Panc1 (cell line): ENCODE measurements around the gene TENT5C. TPM values are rescaled to one million over a fixed set of nuclear protein-coding genes. Genes with fewer than 3 reads are reported as not detected.
"Not testable (repeated sequence)": the region's sequence is repeated elsewhere in the genome, so short reads cannot be mapped to it uniquely, and the experiment has no call there.

Source experiments
- ATAC-seq: fragments of 200-7000 bp; cut with Tn5 transposase; 2 replicates; pipeline ENCODE4 v1.9.1; 2020; ENCODE audit warnings: mild to moderate bottlenecking, moderate library complexity
- BruUV-seq: library from RNA; stranded (reverse); fragments of 400-500 nt; replicated peaks from 2 replicates; lab custom pipeline; 2021; lab: Mats Ljungman, UMichigan
- CTCF ChIA-PET: fragments of 300-600 bp; sonication (Branson Sonifier 250); formaldehyde crosslinking; loops from one replicate; lab custom pipeline; 2022; ENCODE audit warnings: antibody characterized with exemption; lab: Charles Lee
- POLR2A ChIA-PET: fragments of 300-600 bp; sonication (Branson Sonifier 250); formaldehyde crosslinking; loops from one replicate; lab custom pipeline; 2022; ENCODE audit warnings: antibody characterized with exemption; lab: Charles Lee
- DNase-seq: peaks from one replicate; pipeline ENCODE4 v3.0.0-alpha.2; 2010; ENCODE audit warnings: low read depth, low spot score
- H3K27ac ChIP-seq: 2 replicates; pipeline ENCODE4 v1.5.1; 2011; ENCODE audit warnings: mild to moderate bottlenecking, low read length, inconsistent platforms
- H3K27me3 ChIP-seq: fragments of 200-500 bp; sonication (Bioruptor generic); 2 replicates; pipeline ENCODE4 v1.6.0; 2014; ENCODE audit warnings: low read length, inconsistent platforms; ENCODE audit not compliant: control insufficient read depth, insufficient read depth
- H3K36me3 ChIP-seq: fragments of 200-500 bp; sonication (Bioruptor generic); 2 replicates; pipeline ENCODE4 v1.5.1; 2014; ENCODE audit warnings: inconsistent platforms, mild to moderate bottlenecking, low read length, moderate library complexity; ENCODE audit not compliant: control insufficient read depth, insufficient read depth
- H3K4me1 ChIP-seq: 2 replicates; pipeline ENCODE4 v1.5.1; 2011; ENCODE audit warnings: inconsistent platforms, mild to moderate bottlenecking, low read length, moderate library complexity; ENCODE audit not compliant: control insufficient read depth, insufficient read depth
- H3K4me3 ChIP-seq, 2 experiments: 2 replicates each; pipeline ENCODE4 v1.5.1; 2011 to 2012; ENCODE audit warnings: low read depth in 2 of 2, low read length in 2 of 2, mild to moderate bottlenecking in 2 of 2, inconsistent platforms in 1 of 2, moderate library complexity in 1 of 2
- H3K9me3 ChIP-seq: fragments of 200-500 bp; sonication (Bioruptor generic); 2 replicates; pipeline ENCODE4 v1.5.1; 2014; ENCODE audit warnings: low read depth, mild to moderate bottlenecking, inconsistent platforms, low read length, moderate library complexity; ENCODE audit not compliant: control insufficient read depth, insufficient read depth
- POLR2AphosphoS5 ChIP-seq: IDR thresholded peaks from 2 replicates; pipeline ENCODE4 v1.6.1; 2012; ENCODE audit warnings: mild to moderate bottlenecking, low read depth, low read length, moderate library complexity
- SIN3A ChIP-seq: IDR thresholded peaks from 2 replicates; pipeline ENCODE4 v1.6.1; 2012; ENCODE audit warnings: low read depth, mild to moderate bottlenecking, low read length, moderate library complexity, borderline replicate concordance; ENCODE audit not compliant: insufficient read depth
- TCF7L2 ChIP-seq: IDR thresholded peaks from 2 replicates; pipeline ENCODE4 v1.6.1; 2011; ENCODE audit warnings: mild to moderate bottlenecking, low read depth, low read length, inconsistent platforms
- in situ Hi-C: cut with HindIII; loops from 2 replicates; pipeline ENCODE4 v1.10.0; 2016; ENCODE audit warnings: low sequenced_read_pairs, low pct_unique_long_range_greater_than_20kb
- intact Hi-C: fragments of 100-400 bp; cut with micrococcal nuclease; formaldehyde crosslinking; loops from one replicate; pipeline ENCODE4 v1.10.0; 2022; ENCODE audit not compliant: unreplicated experiment
- total RNA-seq: library from RNA; stranded (reverse); gene quantifications from one replicate; pipeline ENCODE4 v1.2.1, GENCODE V29; 2021; ENCODE audit not compliant: unreplicated experiment
- TF ChIP-seq, protein P1 (sequence below): fragments of 450-650 bp; IDR thresholded peaks from 2 replicates; pipeline ENCODE4 v1.5.1; 2017; ENCODE audit warnings: mild to moderate bottlenecking
- TF ChIP-seq, protein P2 (sequence below), 2 experiments: IDR thresholded peaks; 2 replicates each; pipeline ENCODE4 v1.6.1; 2011 to 2012; ENCODE audit warnings: low read depth in 2 of 2, control low read depth in 1 of 2, low read length in 1 of 2, mild to moderate bottlenecking in 1 of 2, moderate library complexity in 1 of 2; ENCODE audit not compliant: insufficient read depth in 1 of 2

Gene TENT5C
- total RNA-seq, 1 experiment from 2014 or later = 8.9 TPM

DNA sequence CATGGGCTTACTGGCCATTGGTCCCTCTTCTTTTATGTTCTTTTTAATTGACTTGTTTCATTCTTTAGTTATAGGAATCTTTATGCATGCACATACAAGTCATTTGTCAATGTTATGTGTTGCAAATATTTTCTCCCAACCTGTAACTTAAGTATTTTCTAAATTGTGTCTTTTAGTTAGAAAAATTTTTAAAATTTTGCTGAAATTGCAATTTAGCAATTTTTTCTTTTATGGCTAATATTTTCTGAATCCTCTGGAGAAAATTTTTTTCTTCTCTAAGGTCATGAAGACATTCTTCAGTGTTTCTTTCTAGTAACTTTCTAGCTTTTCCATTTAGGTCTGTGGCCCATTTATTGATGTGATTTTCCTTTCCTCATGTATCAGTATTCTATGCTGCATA is 48.9 kb upstream of the TENT5C start:
- TF ChIP-seq, protein P1, sequence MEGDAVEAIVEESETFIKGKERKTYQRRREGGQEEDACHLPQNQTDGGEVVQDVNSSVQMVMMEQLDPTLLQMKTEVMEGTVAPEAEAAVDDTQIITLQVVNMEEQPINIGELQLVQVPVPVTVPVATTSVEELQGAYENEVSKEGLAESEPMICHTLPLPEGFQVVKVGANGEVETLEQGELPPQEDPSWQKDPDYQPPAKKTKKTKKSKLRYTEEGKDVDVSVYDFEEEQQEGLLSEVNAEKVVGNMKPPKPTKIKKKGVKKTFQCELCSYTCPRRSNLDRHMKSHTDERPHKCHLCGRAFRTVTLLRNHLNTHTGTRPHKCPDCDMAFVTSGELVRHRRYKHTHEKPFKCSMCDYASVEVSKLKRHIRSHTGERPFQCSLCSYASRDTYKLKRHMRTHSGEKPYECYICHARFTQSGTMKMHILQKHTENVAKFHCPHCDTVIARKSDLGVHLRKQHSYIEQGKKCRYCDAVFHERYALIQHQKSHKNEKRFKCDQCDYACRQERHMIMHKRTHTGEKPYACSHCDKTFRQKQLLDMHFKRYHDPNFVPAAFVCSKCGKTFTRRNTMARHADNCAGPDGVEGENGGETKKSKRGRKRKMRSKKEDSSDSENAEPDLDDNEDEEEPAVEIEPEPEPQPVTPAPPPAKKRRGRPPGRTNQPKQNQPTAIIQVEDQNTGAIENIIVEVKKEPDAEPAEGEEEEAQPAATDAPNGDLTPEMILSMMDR = no peak
- TF ChIP-seq TCF7L2 (no peak), POLR2AphosphoS5 (no peak), SIN3A (no peak)
- TF ChIP-seq, protein P2, sequence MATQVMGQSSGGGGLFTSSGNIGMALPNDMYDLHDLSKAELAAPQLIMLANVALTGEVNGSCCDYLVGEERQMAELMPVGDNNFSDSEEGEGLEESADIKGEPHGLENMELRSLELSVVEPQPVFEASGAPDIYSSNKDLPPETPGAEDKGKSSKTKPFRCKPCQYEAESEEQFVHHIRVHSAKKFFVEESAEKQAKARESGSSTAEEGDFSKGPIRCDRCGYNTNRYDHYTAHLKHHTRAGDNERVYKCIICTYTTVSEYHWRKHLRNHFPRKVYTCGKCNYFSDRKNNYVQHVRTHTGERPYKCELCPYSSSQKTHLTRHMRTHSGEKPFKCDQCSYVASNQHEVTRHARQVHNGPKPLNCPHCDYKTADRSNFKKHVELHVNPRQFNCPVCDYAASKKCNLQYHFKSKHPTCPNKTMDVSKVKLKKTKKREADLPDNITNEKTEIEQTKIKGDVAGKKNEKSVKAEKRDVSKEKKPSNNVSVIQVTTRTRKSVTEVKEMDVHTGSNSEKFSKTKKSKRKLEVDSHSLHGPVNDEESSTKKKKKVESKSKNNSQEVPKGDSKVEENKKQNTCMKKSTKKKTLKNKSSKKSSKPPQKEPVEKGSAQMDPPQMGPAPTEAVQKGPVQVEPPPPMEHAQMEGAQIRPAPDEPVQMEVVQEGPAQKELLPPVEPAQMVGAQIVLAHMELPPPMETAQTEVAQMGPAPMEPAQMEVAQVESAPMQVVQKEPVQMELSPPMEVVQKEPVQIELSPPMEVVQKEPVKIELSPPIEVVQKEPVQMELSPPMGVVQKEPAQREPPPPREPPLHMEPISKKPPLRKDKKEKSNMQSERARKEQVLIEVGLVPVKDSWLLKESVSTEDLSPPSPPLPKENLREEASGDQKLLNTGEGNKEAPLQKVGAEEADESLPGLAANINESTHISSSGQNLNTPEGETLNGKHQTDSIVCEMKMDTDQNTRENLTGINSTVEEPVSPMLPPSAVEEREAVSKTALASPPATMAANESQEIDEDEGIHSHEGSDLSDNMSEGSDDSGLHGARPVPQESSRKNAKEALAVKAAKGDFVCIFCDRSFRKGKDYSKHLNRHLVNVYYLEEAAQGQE (IDR thresholded peaks at IDR 0.05; ENCODE audit: insufficient read depth in 1 of 2, low read depth in 2 of 2, low read length in 1 of 2) = no peak
- Histone ChIP-seq H3K4me3 (no peak overlapping the region), H3K27ac (no peak overlapping the region), H3K4me1 (no peaks in the 10 kb centered on the region), H3K9me3 (no peaks in the 10 kb centered on the region), H3K36me3 (no peaks in the 10 kb centered on the region), H3K27me3 (no peaks in the 10 kb centered on the region)
- DNase-seq (no peak), ATAC-seq (no peak)
- ChIA-PET POLR2A (no interaction called here), CTCF (no interaction called here)
- intact Hi-C loops = no loop called here
- BruUV-seq = no TSS peak
- in situ Hi-C loops = no loop called here

DNA sequence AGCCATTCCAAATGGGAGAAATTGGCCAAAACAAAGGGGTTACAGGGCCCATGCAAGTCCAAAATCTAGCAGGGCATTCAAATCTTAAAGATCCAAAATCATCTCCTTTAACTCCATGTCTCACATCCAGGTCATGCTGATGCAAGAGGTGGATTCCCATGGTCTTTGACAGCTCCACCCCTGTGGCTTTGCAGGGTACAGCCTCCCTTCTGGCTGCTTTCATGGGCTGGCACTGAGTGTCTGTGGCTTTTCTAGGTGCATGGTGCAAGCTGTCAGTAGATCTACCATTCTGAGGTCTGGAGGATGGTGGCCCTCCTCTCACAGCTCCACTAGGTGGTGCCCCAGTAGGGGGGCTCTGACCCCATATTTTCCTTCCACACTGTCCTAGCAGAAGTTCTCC is 47.4 kb upstream of the TENT5C start:
- H3K27ac ChIP-seq, in situ Hi-C loops, POLR2A ChIA-PET, BruUV-seq, H3K27me3 ChIP-seq, CTCF ChIA-PET, H3K36me3 ChIP-seq, H3K4me3 ChIP-seq, H3K9me3 ChIP-seq, intact Hi-C loops, H3K4me1 ChIP-seq, DNase-seq, ATAC-seq: not testable (repeated sequence)

DNA sequence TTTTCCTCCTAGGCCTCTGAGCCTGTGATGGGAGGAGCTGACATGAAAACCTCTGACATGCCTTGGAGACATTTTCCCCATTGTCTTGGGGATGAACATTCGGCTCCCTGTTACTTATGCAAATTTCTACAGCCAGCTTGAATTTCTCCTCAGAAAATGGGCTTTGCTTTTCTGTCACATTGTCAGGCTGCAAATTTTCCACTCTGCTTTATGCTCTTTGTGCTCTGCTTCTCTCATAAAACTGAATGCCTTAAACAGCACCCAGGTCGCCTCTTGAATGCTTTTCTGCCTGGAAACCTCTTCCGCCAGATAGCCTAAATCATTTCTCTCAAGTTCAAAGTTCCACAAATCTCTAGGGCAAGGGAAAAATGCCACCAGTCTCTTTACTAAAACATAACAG is 46.7 kb upstream of the TENT5C start:
- CTCF ChIA-PET = no interaction called here
- ATAC-seq (no peak), DNase-seq (no peak)
- no peaks in the 10 kb centered on the region for H3K27me3 ChIP-seq
- H3K36me3 ChIP-seq = no peaks in the 10 kb centered on the region
- H3K4me1 ChIP-seq = no peaks in the 10 kb centered on the region
- BruUV-seq = no TSS peak
- no peak overlapping the region for H3K4me3 ChIP-seq
- intact Hi-C loops = no loop called here
- in situ Hi-C loops = no loop called here
- POLR2A ChIA-PET = no interaction called here
- TF ChIP-seq POLR2AphosphoS5 = no peak
- no peak for TF ChIP-seq TCF7L2
- TF ChIP-seq, protein P1 = no peak
- TF ChIP-seq SIN3A = no peak
- TF ChIP-seq, protein P2 (IDR thresholded peaks at IDR 0.05; ENCODE audit: insufficient read depth in 1 of 2, low read depth in 2 of 2, low read length in 1 of 2) = no peak
- H3K27ac ChIP-seq = no peak overlapping the region
- no peaks in the 10 kb centered on the region for H3K9me3 ChIP-seq
